LoVo (cell line): ENCODE data around the gene TCF12.
"Not testable (repeated sequence)": the region's sequence is repeated elsewhere in the genome, so short reads cannot be mapped to it uniquely, and the experiment has no call there.

Experiments
- DNase-seq: peaks from one replicate; pipeline ENCODE4 v3.0.0-alpha.2; 2016; ENCODE audit warnings: low spot score

TCF12 gene

GRCh38 chr15:57094321-57095257 lies 176.1 kb downstream of the TCF12 start:
- DNase-seq = no peak

GRCh38 chr15:57095896-57096295 lies 177.5 kb downstream of the TCF12 start:
- DNase-seq = no peak

- DNase-seq = no peak
These were observed 178.8 kb downstream of the TCF12 start for GRCh38 chr15:57097246-57097645.

- not testable (repeated sequence) for DNase-seq
These were observed 179.6 kb downstream of the TCF12 start for GRCh38 chr15:57097919-57098543.

GRCh38 chr15:57098896-57099295 lies 180.5 kb downstream of the TCF12 start:
- no peak for DNase-seq

- DNase-seq = no peak
These were observed 181.7 kb downstream of the TCF12 start for GRCh38 chr15:57100136-57100539.

GRCh38 chr15:57102858-57103257 lies 184.4 kb downstream of the TCF12 start:
- no peak for DNase-seq

GRCh38 chr15:57108296-57108695 lies 189.9 kb downstream of the TCF12 start:
- DNase-seq = no peak

- no peak for DNase-seq
These were observed 190.6 kb downstream of the TCF12 start for GRCh38 chr15:57109005-57109404.

GRCh38 chr15:57111002-57111401 lies 192.6 kb downstream of the TCF12 start:
- DNase-seq = no peak

GRCh38 chr15:57112178-57112577 lies 193.7 kb downstream of the TCF12 start:
- no peak for DNase-seq

GRCh38 chr15:57114070-57114469 lies 195.6 kb downstream of the TCF12 start:
- peak; percentile 18 for DNase-seq

GRCh38 chr15:57118013-57118799 lies 199.8 kb downstream of the TCF12 start:
- DNase-seq = no peak

- DNase-seq = no peak
These were observed 203.8 kb downstream of the TCF12 start for GRCh38 chr15:57122080-57122840.

GRCh38 chr15:57124036-57124435 lies 205.6 kb downstream of the TCF12 start:
- no peak for DNase-seq

- DNase-seq = no peak
These were observed 210.6 kb downstream of the TCF12 start for GRCh38 chr15:57129064-57129463.

- no peak for DNase-seq
These were observed 212.5 kb downstream of the TCF12 start for GRCh38 chr15:57130956-57131355.

- DNase-seq = no peak
These were observed 214.9 kb downstream of the TCF12 start for GRCh38 chr15:57133127-57133968.

- no peak for DNase-seq
These were observed 215.7 kb downstream of the TCF12 start for GRCh38 chr15:57134071-57134605.

- DNase-seq = no peak
These were observed 216.4 kb downstream of the TCF12 start for GRCh38 chr15:57134851-57135250.

GRCh38 chr15:57135800-57136199 lies 217.4 kb downstream of the TCF12 start:
- no peak for DNase-seq
